SH-SY5Y (cell line): Measurements from ENCODE around the gene NKD1.

Experiments
- GATA2 ChIP-seq: IDR thresholded peaks from 2 replicates; pipeline ENCODE4 v1.6.1; 2011; ENCODE audit warnings: mild to moderate bottlenecking, low read depth, low read length
- GATA3 ChIP-seq: IDR thresholded peaks from 2 replicates; pipeline ENCODE4 v1.6.1; 2011; ENCODE audit warnings: low read depth, mild to moderate bottlenecking, low read length, moderate library complexity

Gene NKD1

GRCh38 chr16:50631249-50631984 lies 83.2 kb downstream of the NKD1 start:
- TF ChIP-seq GATA2 (no peak), GATA3 (no peak)

GRCh38 chr16:50631985-50632576 lies 83.9 kb downstream of the NKD1 start:
- TF ChIP-seq GATA2 (no peak), GATA3 (no peak)

- TF ChIP-seq GATA3: no peak
- TF ChIP-seq GATA2: no peak
Observed at GRCh38 chr16:50632927-50633800, 85.0 kb downstream of the NKD1 start.

- no peak for TF ChIP-seq GATA3
- no peak for TF ChIP-seq GATA2
Observed at GRCh38 chr16:50634090-50634489, 85.9 kb downstream of the NKD1 start.

GRCh38 chr16:50634947-50635346 lies 86.8 kb downstream of the NKD1 start:
- TF ChIP-seq GATA3: no peak
- no peak for TF ChIP-seq GATA2

- TF ChIP-seq GATA2: no peak
- no peak for TF ChIP-seq GATA3
Observed at GRCh38 chr16:50635505-50636392, 87.6 kb downstream of the NKD1 start.

- TF ChIP-seq GATA3 (no peak), GATA2 (no peak)
Observed at GRCh38 chr16:50636753-50637374, 88.7 kb downstream of the NKD1 start.

GRCh38 chr16:50637716-50638602 lies 89.8 kb downstream of the NKD1 start:
- no peak for TF ChIP-seq GATA2

GRCh38 chr16:50638816-50639670 lies 90.8 kb downstream of the NKD1 start:
- TF ChIP-seq GATA3 (no peak), GATA2 (no peak)

GRCh38 chr16:50640391-50640790 lies 92.2 kb downstream of the NKD1 start:
- TF ChIP-seq GATA3: no peak
- no peak for TF ChIP-seq GATA2

GRCh38 chr16:50640919-50641817 lies 93.0 kb downstream of the NKD1 start:
- TF ChIP-seq GATA2 (no peak), GATA3 (no peak)
